HCT116 (cell line): ENCODE measurements around the gene EPN1. TPM values are rescaled to one million over a fixed set of nuclear protein-coding genes. Genes with fewer than 3 reads are reported as not detected.

Experiments
- ATAC-seq: fragments of 200-7000 bp; cut with Tn5 transposase; 2 replicates; pipeline ENCODE4 v1.9.1; 2020; ENCODE audit warnings: mild to moderate bottlenecking, moderate library complexity
- BruUV-seq: library from RNA; stranded (reverse); fragments of 400-500 nt; replicated peaks from 2 replicates; lab custom pipeline; 2021; lab: Mats Ljungman, UMichigan
- CTCF ChIA-PET: fragments of 300-600 bp; sonication (Branson Sonifier 250); formaldehyde crosslinking; loops from one replicate; lab custom pipeline; 2021; ENCODE audit warnings: antibody characterized with exemption; lab: Charles Lee
- POLR2A ChIA-PET: fragments of 300-600, 350-600 bp; sonication (Branson Sonifier 250); formaldehyde crosslinking; loops from one replicate; lab custom pipeline; 2021; ENCODE audit warnings: antibody characterized with exemption; lab: Charles Lee
- RAD21 ChIA-PET, 2 experiments: fragments of 300-600 bp; sonication (Branson Sonifier 250); formaldehyde crosslinking; loops; one replicate each; lab custom pipeline; 2023; ENCODE audit warnings: low total read pairs in 2 of 2; ENCODE audit not compliant: uncharacterized antibody in 2 of 2, unreplicated experiment in 2 of 2, low non-redundant PET in 1 of 2; lab: Charles Lee
- DNase-seq: peaks from one replicate; pipeline ENCODE4 v3.0.0-alpha.2; 2010; ENCODE audit warnings: low read depth, low spot score
- H2AFZ ChIP-seq: fragments of 200-600 bp; shearing (Covaris generic), sonication (generic); 2 replicates; pipeline ENCODE4 v1.6.1; 2017; ENCODE audit warnings: low read depth, mixed run types, mixed read lengths, antibody characterized with exemption, low read length; ENCODE audit not compliant: poor library complexity, severe bottlenecking
- H3K27ac ChIP-seq: 2 replicates; pipeline ENCODE4 v1.5.1; 2012; ENCODE audit warnings: low read depth, low read length
- H3K27me3 ChIP-seq: fragments of 200-600 bp; sonication (generic); 2 replicates; pipeline ENCODE4 v1.6.1; 2016; ENCODE audit warnings: mixed run types, low read length, mixed read lengths; ENCODE audit not compliant: insufficient read depth
- H3K36me3 ChIP-seq, 2 experiments: fragments of 200-500 bp in 1 of 2; fragments of 200-600 bp in 1 of 2; sonication (Bioruptor generic) in 1 of 2; sonication (generic) in 1 of 2; 2 replicates each; pipeline versions ENCODE4 v1.5.1 to v1.6.1; 2014 to 2016; ENCODE audit warnings: low read length in 2 of 2, inconsistent platforms in 1 of 2, mixed read lengths in 1 of 2, mixed run types in 1 of 2; ENCODE audit not compliant: insufficient read depth in 2 of 2, control insufficient read depth in 1 of 2
- H3K4me1 ChIP-seq, 2 experiments: fragments of 200-600 bp in 1 of 2; sonication (generic) in 1 of 2; 2 replicates each; pipeline versions ENCODE4 v1.5.1 to v1.6.1; 2012 to 2017; ENCODE audit warnings: low read length in 2 of 2, inconsistent platforms in 1 of 2, mild to moderate bottlenecking in 1 of 2, mixed read lengths in 1 of 2, mixed run types in 1 of 2, moderate library complexity in 1 of 2; ENCODE audit not compliant: insufficient read depth in 2 of 2, control insufficient read depth in 1 of 2
- H3K4me2 ChIP-seq: fragments of 200-600 bp; sonication (generic); 2 replicates; pipeline ENCODE4 v1.6.1; 2017; ENCODE audit warnings: mixed run types, low read length, mixed read lengths
- H3K4me3 ChIP-seq, 2 experiments: fragments of 200-600 bp in 1 of 2; sonication (generic) in 1 of 2; replicated peaks in 1 of 2; 2 replicates each; pipeline ENCODE4 v1.5.1; 2011 to 2016; ENCODE audit warnings: low read length in 2 of 2, control low read depth in 1 of 2, low read depth in 1 of 2, mild to moderate bottlenecking in 1 of 2, mixed read lengths in 1 of 2, mixed run types in 1 of 2
- H3K79me2 ChIP-seq: fragments of 200-600 bp; sonication (generic); 2 replicates; pipeline ENCODE4 v1.6.1; 2017; ENCODE audit warnings: mild to moderate bottlenecking, mixed run types, low read length, moderate library complexity, mixed read lengths; ENCODE audit not compliant: insufficient read depth
- H3K9ac ChIP-seq: fragments of 200-600 bp; sonication (generic); 2 replicates; pipeline ENCODE4 v1.6.1; 2016; ENCODE audit warnings: low read length, mixed read lengths
- H3K9me2 ChIP-seq: fragments of 200-600 bp; sonication (generic), shearing (Covaris generic); 2 replicates; pipeline ENCODE4 v1.6.1; 2017; ENCODE audit warnings: mixed run types, mild to moderate bottlenecking, moderate library complexity; ENCODE audit not compliant: insufficient read depth
- H3K9me3 ChIP-seq, 2 experiments: fragments of 200-500 bp in 1 of 2; fragments of 200-600 bp in 1 of 2; sonication (Bioruptor generic) in 1 of 2; sonication (generic) in 1 of 2; 2 replicates each; pipeline ENCODE4 v1.6.1; 2014 to 2017; ENCODE audit warnings: low read length in 2 of 2, mixed read lengths in 2 of 2, inconsistent platforms in 1 of 2, low read depth in 1 of 2, mild to moderate bottlenecking in 1 of 2, mixed run types in 1 of 2, moderate library complexity in 1 of 2; ENCODE audit not compliant: control insufficient read depth in 1 of 2, insufficient read depth in 1 of 2
- H4K20me1 ChIP-seq: fragments of 200-600 bp; sonication (generic), shearing (Covaris generic); 2 replicates; pipeline ENCODE4 v1.6.1; 2017; ENCODE audit warnings: mixed run types, mild to moderate bottlenecking, moderate library complexity; ENCODE audit not compliant: insufficient read depth
- EGR1 ChIP-seq: IDR thresholded peaks from 2 replicates; pipeline ENCODE4 v1.6.1; 2012; ENCODE audit warnings: low read depth
- EZH2 ChIP-seq: fragments of 200-600 bp; sonication (generic); IDR thresholded peaks from 2 replicates; pipeline ENCODE4 v1.6.1; 2017; ENCODE audit warnings: antibody characterized with exemption, mixed run types
- FOSL1 ChIP-seq: IDR thresholded peaks from 2 replicates; pipeline ENCODE4 v1.6.1; 2012; ENCODE audit warnings: low read depth
- JUND ChIP-seq: IDR thresholded peaks from 2 replicates; pipeline ENCODE4 v1.6.1; 2012
- MAX ChIP-seq: IDR thresholded peaks from 2 replicates; pipeline ENCODE4 v1.6.1; 2012
- POLR2A ChIP-seq: IDR thresholded peaks from 2 replicates; pipeline ENCODE4 v1.7.0; 2011; ENCODE audit warnings: borderline replicate concordance; ENCODE audit not compliant: insufficient read depth, insufficient read length; ENCODE audit errors: extremely low read depth
- SIN3A ChIP-seq: IDR thresholded peaks from 2 replicates; pipeline ENCODE4 v1.6.1; 2012; ENCODE audit warnings: low read depth
- SP1 ChIP-seq: IDR thresholded peaks from 2 replicates; pipeline ENCODE4 v1.6.1; 2012; ENCODE audit warnings: low read depth
- SRF ChIP-seq: IDR thresholded peaks from 2 replicates; pipeline ENCODE4 v1.6.1; 2012; ENCODE audit warnings: low read depth
- YY1 ChIP-seq: IDR thresholded peaks from 2 replicates; pipeline ENCODE4 v1.6.1; 2011; ENCODE audit warnings: low read length, low read depth, moderate library complexity, mild to moderate bottlenecking; ENCODE audit not compliant: insufficient replicate concordance; ENCODE audit errors: extremely low read depth
- ZNF274 ChIP-seq: fragments of 200-500 bp; sonication (Bioruptor generic); IDR thresholded peaks from 2 replicates; pipeline ENCODE4 v1.6.1; 2014; ENCODE audit warnings: mild to moderate bottlenecking, low read depth, low read length, inconsistent platforms
- intact Hi-C: fragments of 100-400 bp; cut with micrococcal nuclease; formaldehyde crosslinking; loops from 2 replicates; pipeline ENCODE4 v1.10.0; 2022
- total RNA-seq: library from RNA; stranded (reverse); gene quantifications from one replicate; pipeline ENCODE4 v1.2.1, GENCODE V29; 2021; ENCODE audit not compliant: unreplicated experiment

EPN1 gene
- total RNA-seq, 1 experiment from 2014 or later = 122 TPM

GRCh38 chr19:55683449-55684261, 8.6 kb downstream of the EPN1 start:
- H2AFZ ChIP-seq = no peak overlapping the region
- no peaks in the 10 kb centered on the region for H3K27me3 ChIP-seq
- BruUV-seq = no TSS peak
- intact Hi-C loops = no loop called here
- H3K4me1 ChIP-seq = peaks cover 0 to 9% of the 10 kb centered on the region in 2 experiments; a peak in 1 of 4 replicates
- no peak overlapping the region for H3K27ac ChIP-seq
- H3K9me2 ChIP-seq = no peaks in the 10 kb centered on the region
- no peak for TF ChIP-seq POLR2A
- no peak for TF ChIP-seq FOSL1
- TF ChIP-seq ZNF274 = no peak
- no peak for TF ChIP-seq SIN3A
- TF ChIP-seq JUND = no peak
- TF ChIP-seq EZH2 = no peak
- no peak for TF ChIP-seq SRF
- TF ChIP-seq MAX = no peak
- TF ChIP-seq EGR1 = no peak
- no peak for TF ChIP-seq SP1
- no peak for TF ChIP-seq YY1
- H3K9ac ChIP-seq = no peak overlapping the region
- H3K4me3 ChIP-seq = no peak overlapping the region
- CTCF ChIA-PET = no interaction called here
- DNase-seq = no peak
- ATAC-seq = no peak
- RAD21 ChIA-PET = no interaction called here
- no peaks in the 10 kb centered on the region for H3K9me3 ChIP-seq
- H3K4me2 ChIP-seq = no peak overlapping the region
- peaks cover 82% of the 10 kb centered on the region for H3K79me2 ChIP-seq
- POLR2A ChIA-PET = no interaction called here
- H3K36me3 ChIP-seq = peaks cover 17 to 24% of the 10 kb centered on the region in 2 experiments; a peak in 3 of 4 replicates
- no peaks in the 10 kb centered on the region for H4K20me1 ChIP-seq
